ENCODE results near the gene FCGBP.

The FCGBP gene

DNA sequence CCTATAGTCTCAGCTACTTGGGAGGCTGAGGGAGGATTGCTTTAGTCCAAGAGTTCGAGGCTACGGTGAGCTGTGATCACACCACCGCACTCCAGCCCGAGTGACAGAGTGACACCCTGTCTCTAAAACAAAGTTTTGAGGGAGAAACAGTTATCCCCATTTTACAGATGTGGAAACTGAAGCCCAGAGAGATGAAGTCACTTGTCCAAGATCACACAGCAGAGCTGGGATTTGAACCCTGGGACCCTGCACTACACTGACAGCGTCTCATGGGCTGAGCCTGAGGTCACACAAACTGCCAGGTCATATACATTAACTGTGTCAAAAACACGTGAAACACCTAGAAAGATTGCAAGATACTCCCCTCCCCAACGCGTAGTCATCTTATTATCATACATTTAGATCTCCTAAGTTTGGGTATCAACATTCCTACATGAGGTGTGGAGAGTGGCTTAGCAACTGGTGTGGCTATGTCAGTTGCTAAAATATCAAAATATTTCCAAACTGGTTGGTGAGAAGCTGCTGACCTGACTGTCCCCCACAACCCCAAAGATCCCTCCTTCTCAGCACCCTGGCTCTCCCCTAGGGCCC lies 8.2 kb downstream of the FCGBP start:
- Histone ChIP-seq H3K9ac (ENCODE audit: low read length) (no peak overlapping the region), H3K4me2 (ENCODE audit: low read depth, low read length, poor library complexity, severe bottlenecking) (no peak overlapping the region), H3F3A (ENCODE audit: insufficient read depth) (no peaks in the 10 kb centered on the region), H3K9me2 (replicated peaks; ENCODE audit: insufficient read depth, low read length) (no peaks in the 10 kb centered on the region), H4K20me1 (ENCODE audit: low read depth, low read length) (no peaks in the 10 kb centered on the region), H3K9me3 (ENCODE audit: insufficient read depth, low read length) (no peaks in the 10 kb centered on the region), H3K79me2 (ENCODE audit: insufficient read depth, low read length) (no peaks in the 10 kb centered on the region), H3K27me3 (ENCODE audit: low read length) (no peaks in the 10 kb centered on the region), H2AFZ (ENCODE audit: low read depth, low read length, severe bottlenecking) (no peak overlapping the region), H3K36me3 (ENCODE audit: low read length) (no peaks in the 10 kb centered on the region), H3K27ac (ENCODE audit: low read depth, low read length) (no peak overlapping the region), H3K4me3 (ENCODE audit: insufficient read depth, low read length, poor library complexity, severe bottlenecking) (no peak overlapping the region)
- no peak for TF ChIP-seq EZH2phosphoT487 (conservative IDR thresholded peaks at IDR 0.05; ENCODE audit: low read length)
- TF ChIP-seq, protein P1, sequence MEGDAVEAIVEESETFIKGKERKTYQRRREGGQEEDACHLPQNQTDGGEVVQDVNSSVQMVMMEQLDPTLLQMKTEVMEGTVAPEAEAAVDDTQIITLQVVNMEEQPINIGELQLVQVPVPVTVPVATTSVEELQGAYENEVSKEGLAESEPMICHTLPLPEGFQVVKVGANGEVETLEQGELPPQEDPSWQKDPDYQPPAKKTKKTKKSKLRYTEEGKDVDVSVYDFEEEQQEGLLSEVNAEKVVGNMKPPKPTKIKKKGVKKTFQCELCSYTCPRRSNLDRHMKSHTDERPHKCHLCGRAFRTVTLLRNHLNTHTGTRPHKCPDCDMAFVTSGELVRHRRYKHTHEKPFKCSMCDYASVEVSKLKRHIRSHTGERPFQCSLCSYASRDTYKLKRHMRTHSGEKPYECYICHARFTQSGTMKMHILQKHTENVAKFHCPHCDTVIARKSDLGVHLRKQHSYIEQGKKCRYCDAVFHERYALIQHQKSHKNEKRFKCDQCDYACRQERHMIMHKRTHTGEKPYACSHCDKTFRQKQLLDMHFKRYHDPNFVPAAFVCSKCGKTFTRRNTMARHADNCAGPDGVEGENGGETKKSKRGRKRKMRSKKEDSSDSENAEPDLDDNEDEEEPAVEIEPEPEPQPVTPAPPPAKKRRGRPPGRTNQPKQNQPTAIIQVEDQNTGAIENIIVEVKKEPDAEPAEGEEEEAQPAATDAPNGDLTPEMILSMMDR (IDR thresholded peaks at IDR 0.05; ENCODE audit: insufficient read depth, low read length, poor library complexity, severe bottlenecking) = no peak

DNA sequence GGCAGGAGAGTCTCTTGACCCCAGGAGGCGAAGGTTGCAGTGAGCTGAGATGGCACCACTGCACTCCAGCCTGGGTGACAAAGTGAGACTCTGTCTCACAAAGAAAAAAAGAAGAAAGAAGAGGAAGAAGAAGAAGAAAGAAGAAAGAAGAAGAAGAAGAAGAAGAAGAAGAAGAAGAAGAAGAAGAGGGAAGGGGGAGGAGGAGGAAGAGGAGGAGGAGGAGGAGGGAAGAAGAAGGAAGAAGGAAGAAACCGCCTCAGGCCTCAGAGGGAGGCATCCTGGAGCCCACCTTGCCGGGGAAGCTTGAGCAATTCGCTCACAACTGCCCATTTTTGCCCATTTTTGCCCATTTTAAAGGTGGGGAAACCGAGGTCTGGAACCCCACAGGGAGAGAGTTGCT lies 9.5 kb downstream of the FCGBP start:
- TF ChIP-seq, protein P1 (IDR thresholded peaks at IDR 0.05; ENCODE audit: insufficient read depth, low read length, poor library complexity, severe bottlenecking) = no peak
- no peak for TF ChIP-seq EZH2phosphoT487 (conservative IDR thresholded peaks at IDR 0.05; ENCODE audit: low read length)
- H4K20me1 ChIP-seq (ENCODE audit: low read depth, low read length) = no peaks in the 10 kb centered on the region
- H3K9me2 ChIP-seq (replicated peaks; ENCODE audit: insufficient read depth, low read length) = no peaks in the 10 kb centered on the region

DNA sequence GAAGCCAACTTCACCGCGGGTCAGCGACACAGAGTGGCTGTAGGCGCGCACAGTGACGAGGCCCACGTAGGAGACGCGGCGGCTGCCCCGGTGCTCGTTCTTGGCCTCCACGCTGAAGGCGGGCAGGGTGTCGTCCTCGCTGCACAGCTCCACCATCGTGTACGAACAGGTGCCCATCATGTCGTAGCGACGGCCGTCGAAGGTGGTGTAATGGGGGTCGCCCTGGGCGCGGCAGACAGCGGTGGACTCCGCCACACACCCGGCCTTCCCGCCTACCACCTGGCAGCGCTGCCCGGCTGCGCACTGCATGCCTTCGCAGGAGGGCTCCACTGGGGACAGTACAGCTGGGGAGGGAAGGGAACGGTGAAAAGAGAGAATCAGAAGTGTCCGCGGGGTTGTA lies 10.0 kb downstream of the FCGBP start:
- no peak overlapping the region for H2AFZ ChIP-seq (ENCODE audit: low read depth, low read length, severe bottlenecking)
- H4K20me1 ChIP-seq (ENCODE audit: low read depth, low read length) = no peaks in the 10 kb centered on the region
- H3K36me3 ChIP-seq (ENCODE audit: low read length) = no peaks in the 10 kb centered on the region
- no peak overlapping the region for H3K4me3 ChIP-seq (ENCODE audit: insufficient read depth, low read length, poor library complexity, severe bottlenecking)
- H3K79me2 ChIP-seq (ENCODE audit: insufficient read depth, low read length) = no peaks in the 10 kb centered on the region
- no peaks in the 10 kb centered on the region for H3K9me3 ChIP-seq (ENCODE audit: insufficient read depth, low read length)
- H3F3A ChIP-seq (ENCODE audit: insufficient read depth) = no peaks in the 10 kb centered on the region
- no peak overlapping the region for H3K4me2 ChIP-seq (ENCODE audit: low read depth, low read length, poor library complexity, severe bottlenecking)
- no peak overlapping the region for H3K9ac ChIP-seq (ENCODE audit: low read length)
- no peaks in the 10 kb centered on the region for H3K9me2 ChIP-seq (replicated peaks; ENCODE audit: insufficient read depth, low read length)
- no peak overlapping the region for H3K27ac ChIP-seq (ENCODE audit: low read depth, low read length)
- no peaks in the 10 kb centered on the region for H3K27me3 ChIP-seq (ENCODE audit: low read length)
- TF ChIP-seq, protein P1 (IDR thresholded peaks at IDR 0.05; ENCODE audit: insufficient read depth, low read length, poor library complexity, severe bottlenecking) = no peak
- no peak for TF ChIP-seq EZH2phosphoT487 (conservative IDR thresholded peaks at IDR 0.05; ENCODE audit: low read length)

More for the DNA sequence above, 9.5 kb downstream of the FCGBP start:
- no peaks in the 10 kb centered on the region for H3F3A ChIP-seq (ENCODE audit: insufficient read depth)
- no peaks in the 10 kb centered on the region for H3K36me3 ChIP-seq (ENCODE audit: low read length)
- H3K79me2 ChIP-seq (ENCODE audit: insufficient read depth, low read length) = no peaks in the 10 kb centered on the region
- no peaks in the 10 kb centered on the region for H3K9me3 ChIP-seq (ENCODE audit: insufficient read depth, low read length)
- no peak overlapping the region for H2AFZ ChIP-seq (ENCODE audit: low read depth, low read length, severe bottlenecking)
- H3K9ac ChIP-seq (ENCODE audit: low read length) = no peak overlapping the region
- no peaks in the 10 kb centered on the region for H3K27me3 ChIP-seq (ENCODE audit: low read length)
- no peak overlapping the region for H3K4me2 ChIP-seq (ENCODE audit: low read depth, low read length, poor library complexity, severe bottlenecking)
- H3K27ac ChIP-seq (ENCODE audit: low read depth, low read length) = no peak overlapping the region
- H3K4me3 ChIP-seq (ENCODE audit: insufficient read depth, low read length, poor library complexity, severe bottlenecking) = no peak overlapping the region

All from SU-DHL-6 (cell line).